OCI-LY3 (cell line): ENCODE results near the gene ARHGAP8.

Experiments used
- EZH2phosphoT487 ChIP-seq: fragments of 200-600 bp; shearing (Covaris generic); IDR thresholded peaks from 2 replicates; pipeline ENCODE4 v1.6.1; 2018; ENCODE audit warnings: antibody characterized with exemption, mixed run types, low read depth
- TF ChIP-seq, protein P1 (sequence below): fragments of 200-600, 300-600 bp; sonication (generic); IDR thresholded peaks from 2 replicates; pipeline ENCODE4 v1.5.1; 2014; ENCODE audit warnings: antibody characterized with exemption, low read length, low read depth

GRCh38 chr22:44780876-44781449, 28.6 kb downstream of the ARHGAP8 start:
- TF ChIP-seq, protein P1, sequence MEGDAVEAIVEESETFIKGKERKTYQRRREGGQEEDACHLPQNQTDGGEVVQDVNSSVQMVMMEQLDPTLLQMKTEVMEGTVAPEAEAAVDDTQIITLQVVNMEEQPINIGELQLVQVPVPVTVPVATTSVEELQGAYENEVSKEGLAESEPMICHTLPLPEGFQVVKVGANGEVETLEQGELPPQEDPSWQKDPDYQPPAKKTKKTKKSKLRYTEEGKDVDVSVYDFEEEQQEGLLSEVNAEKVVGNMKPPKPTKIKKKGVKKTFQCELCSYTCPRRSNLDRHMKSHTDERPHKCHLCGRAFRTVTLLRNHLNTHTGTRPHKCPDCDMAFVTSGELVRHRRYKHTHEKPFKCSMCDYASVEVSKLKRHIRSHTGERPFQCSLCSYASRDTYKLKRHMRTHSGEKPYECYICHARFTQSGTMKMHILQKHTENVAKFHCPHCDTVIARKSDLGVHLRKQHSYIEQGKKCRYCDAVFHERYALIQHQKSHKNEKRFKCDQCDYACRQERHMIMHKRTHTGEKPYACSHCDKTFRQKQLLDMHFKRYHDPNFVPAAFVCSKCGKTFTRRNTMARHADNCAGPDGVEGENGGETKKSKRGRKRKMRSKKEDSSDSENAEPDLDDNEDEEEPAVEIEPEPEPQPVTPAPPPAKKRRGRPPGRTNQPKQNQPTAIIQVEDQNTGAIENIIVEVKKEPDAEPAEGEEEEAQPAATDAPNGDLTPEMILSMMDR: no peak
- TF ChIP-seq EZH2phosphoT487: no peak
